BJ (cell line): ENCODE results near the gene RNU6-9. TPM values are rescaled to one million over a fixed set of nuclear protein-coding genes. Genes with fewer than 3 reads are reported as not detected.

Source experiments
- CTCF ChIA-PET: fragments of 350-600 bp; formaldehyde crosslinking; extraction: SDS; loops from one replicate; lab custom pipeline; 2021; ENCODE audit warnings: antibody characterized with exemption, inconsistent platforms; lab: Yijun Ruan, JAX
- POLR2A ChIA-PET: fragments of 300-600 bp; sonication (Branson Sonifier 250); formaldehyde crosslinking; extraction: SDS; loops from one replicate; lab custom pipeline; 2021; ENCODE audit warnings: antibody characterized with exemption; lab: Charles Lee
- DNase-seq: peaks from one replicate; pipeline ENCODE4 v3.0.0-alpha.2; 2011; ENCODE audit warnings: low read depth
- H3K27me3 ChIP-seq: 2 replicates; pipeline ENCODE4 v1.6.0; 2011; ENCODE audit warnings: low read length; ENCODE audit not compliant: control insufficient read depth, insufficient read depth
- H3K36me3 ChIP-seq: 2 replicates; pipeline ENCODE4 v1.5.1; 2011; ENCODE audit warnings: low read length; ENCODE audit not compliant: control insufficient read depth, insufficient read depth
- H3K4me3 ChIP-seq: 2 replicates; pipeline ENCODE4 v1.5.1; 2011; ENCODE audit warnings: low read depth, mild to moderate bottlenecking, control low read depth, low read length
- CTCF ChIP-seq: IDR thresholded peaks from 2 replicates; pipeline ENCODE4 v1.5.1; 2011; ENCODE audit warnings: low read depth, mild to moderate bottlenecking, control low read depth, inconsistent platforms, low read length, moderate library complexity; ENCODE audit not compliant: insufficient read depth
- polyA plus RNA-seq: library from polyadenylated mRNA; depleted of rRNA; stranded (reverse); fragments of >200 nt; gene quantifications from 2 replicates; pipeline ENCODE4 v1.2.3, GENCODE V29; 2011

RNU6-9 gene
- polyA plus RNA-seq, 1 experiment, result not detected

- peak; percentile 18; the same call in 1 of the 2 replicates for TF ChIP-seq CTCF
- peak overlapping the region; percentile 28 for H3K4me3 ChIP-seq
- H3K27me3 ChIP-seq, result no peaks in the 10 kb centered on the region
- H3K36me3 ChIP-seq, result peaks cover 21% of the 10 kb centered on the region
- DNase-seq, result peak; percentile 77
- ChIA-PET CTCF (interaction anchor here (0.6 to 1.8 kb wide), 6 partner anchors 9 to 259 kb away, joined by 3 to 10 read pairs (median 4); partner anchors contain the start of gene WDR18), POLR2A (interaction anchor here (0.8 kb wide), 2 partner anchors 24 to 51 kb away, joined by 3 read pairs; partner anchors contain the start of gene WDR18)
Observed at GRCh38 chr19:932648-933552, 39.6 kb downstream of the RNU6-9 start.

- ChIA-PET POLR2A (interaction anchor here (0.8 kb wide), 1 partner anchor 23 kb away, joined by 3 read pairs; no protein-coding TSS in a partner anchor), CTCF (interaction anchor here (0.6 to 1.8 kb wide), 4 partner anchors 10 to 259 kb away, joined by 3 to 10 read pairs (median 4); partner anchors contain the start of gene WDR18)
- Histone ChIP-seq H3K36me3 (peaks cover 25% of the 10 kb centered on the region), H3K27me3 (no peaks in the 10 kb centered on the region), H3K4me3 (peak overlapping the region; percentile 28)
- 0 out of 2 replicates have a peak, but pooled peaks have one; percentile 0 for TF ChIP-seq CTCF
- no peak for DNase-seq
Observed at GRCh38 chr19:933553-933882, 40.2 kb downstream of the RNU6-9 start.

GRCh38 chr19:934197-934840, 41.0 kb downstream of the RNU6-9 start:
- no peak overlapping the region for H3K4me3 ChIP-seq
- CTCF ChIA-PET, result interaction anchor here (0.9 to 1.0 kb wide), 2 partner anchors 10 to 42 kb away, joined by 3 to 5 read pairs; no protein-coding TSS in a partner anchor
- POLR2A ChIA-PET, result interaction anchor here (0.8 kb wide), 1 partner anchor 22 kb away, joined by 3 read pairs; no protein-coding TSS in a partner anchor
- no peaks in the 10 kb centered on the region for H3K27me3 ChIP-seq
- H3K36me3 ChIP-seq, result peaks cover 25% of the 10 kb centered on the region
- DNase-seq, result no peak
- TF ChIP-seq CTCF, result no peak

DNA sequence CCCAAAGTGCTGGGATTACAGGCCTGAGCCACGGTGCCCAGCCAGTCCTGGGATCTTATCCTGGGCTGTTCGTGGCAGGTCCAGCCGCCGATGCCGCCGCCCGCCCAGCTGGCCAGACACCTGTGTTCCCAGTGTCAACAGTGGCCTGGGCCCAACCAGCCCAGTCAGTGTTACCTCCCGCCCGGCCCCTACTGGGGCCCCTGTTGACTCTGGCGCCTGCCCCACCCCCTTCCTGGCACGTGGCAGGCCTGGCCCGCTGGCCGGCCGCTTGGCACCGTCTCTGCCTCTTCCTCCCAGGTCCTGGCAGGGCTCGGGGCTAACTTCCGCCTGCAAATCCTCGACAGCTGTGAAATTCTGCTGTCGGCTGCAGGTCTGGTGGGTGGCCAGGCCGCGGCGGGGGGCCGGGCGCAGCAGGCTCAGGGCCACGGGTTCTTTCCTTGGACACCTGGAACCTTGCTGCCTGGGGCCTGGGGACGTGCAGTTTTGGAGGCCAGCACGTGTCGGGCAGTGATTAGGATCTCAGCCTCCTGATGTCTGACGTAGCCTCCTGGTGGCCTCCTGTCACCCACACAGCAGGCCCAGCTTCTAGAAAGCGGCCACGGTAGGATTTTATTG, 41.7 kb downstream of the RNU6-9 start:
- peaks cover 28% of the 10 kb centered on the region for H3K36me3 ChIP-seq
- POLR2A ChIA-PET, result no interaction called here
- TF ChIP-seq CTCF, result no peak
- DNase-seq, result no peak
- CTCF ChIA-PET, result no interaction called here
- H3K4me3 ChIP-seq, result no peak overlapping the region
- H3K27me3 ChIP-seq, result no peaks in the 10 kb centered on the region
